Measurements from ENCODE around the gene SHC4.

DNA sequence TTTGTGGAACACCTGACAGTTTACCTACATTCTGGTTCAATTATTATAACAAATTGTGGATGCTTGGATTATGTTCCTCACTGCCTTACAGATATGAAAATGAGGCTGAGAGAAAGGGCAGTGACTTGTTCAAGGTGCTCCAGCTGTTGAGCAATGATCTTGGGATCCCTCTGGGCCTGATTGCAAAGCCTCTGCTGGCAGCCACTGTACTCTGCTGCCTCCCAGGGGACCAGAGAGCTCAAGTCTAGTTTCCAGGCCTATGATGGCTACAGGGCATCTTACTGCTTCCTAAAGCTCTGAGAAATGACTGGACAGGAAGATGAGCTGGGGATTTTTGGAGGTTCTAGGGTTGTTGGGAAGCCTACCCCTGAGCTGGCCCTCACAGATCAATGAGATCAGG, 2.3 kb upstream of the SHC4 start:
- TF ChIP-seq, protein P1, sequence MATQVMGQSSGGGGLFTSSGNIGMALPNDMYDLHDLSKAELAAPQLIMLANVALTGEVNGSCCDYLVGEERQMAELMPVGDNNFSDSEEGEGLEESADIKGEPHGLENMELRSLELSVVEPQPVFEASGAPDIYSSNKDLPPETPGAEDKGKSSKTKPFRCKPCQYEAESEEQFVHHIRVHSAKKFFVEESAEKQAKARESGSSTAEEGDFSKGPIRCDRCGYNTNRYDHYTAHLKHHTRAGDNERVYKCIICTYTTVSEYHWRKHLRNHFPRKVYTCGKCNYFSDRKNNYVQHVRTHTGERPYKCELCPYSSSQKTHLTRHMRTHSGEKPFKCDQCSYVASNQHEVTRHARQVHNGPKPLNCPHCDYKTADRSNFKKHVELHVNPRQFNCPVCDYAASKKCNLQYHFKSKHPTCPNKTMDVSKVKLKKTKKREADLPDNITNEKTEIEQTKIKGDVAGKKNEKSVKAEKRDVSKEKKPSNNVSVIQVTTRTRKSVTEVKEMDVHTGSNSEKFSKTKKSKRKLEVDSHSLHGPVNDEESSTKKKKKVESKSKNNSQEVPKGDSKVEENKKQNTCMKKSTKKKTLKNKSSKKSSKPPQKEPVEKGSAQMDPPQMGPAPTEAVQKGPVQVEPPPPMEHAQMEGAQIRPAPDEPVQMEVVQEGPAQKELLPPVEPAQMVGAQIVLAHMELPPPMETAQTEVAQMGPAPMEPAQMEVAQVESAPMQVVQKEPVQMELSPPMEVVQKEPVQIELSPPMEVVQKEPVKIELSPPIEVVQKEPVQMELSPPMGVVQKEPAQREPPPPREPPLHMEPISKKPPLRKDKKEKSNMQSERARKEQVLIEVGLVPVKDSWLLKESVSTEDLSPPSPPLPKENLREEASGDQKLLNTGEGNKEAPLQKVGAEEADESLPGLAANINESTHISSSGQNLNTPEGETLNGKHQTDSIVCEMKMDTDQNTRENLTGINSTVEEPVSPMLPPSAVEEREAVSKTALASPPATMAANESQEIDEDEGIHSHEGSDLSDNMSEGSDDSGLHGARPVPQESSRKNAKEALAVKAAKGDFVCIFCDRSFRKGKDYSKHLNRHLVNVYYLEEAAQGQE (IDR thresholded peaks at IDR 0.05; ENCODE audit: borderline replicate concordance) = no peak
- no peak for TF ChIP-seq EZH2 (IDR thresholded peaks at IDR 0.05; ENCODE audit: borderline replicate concordance, insufficient read depth, low read length, poor library complexity, severe bottlenecking)
- TF ChIP-seq, protein P2, sequence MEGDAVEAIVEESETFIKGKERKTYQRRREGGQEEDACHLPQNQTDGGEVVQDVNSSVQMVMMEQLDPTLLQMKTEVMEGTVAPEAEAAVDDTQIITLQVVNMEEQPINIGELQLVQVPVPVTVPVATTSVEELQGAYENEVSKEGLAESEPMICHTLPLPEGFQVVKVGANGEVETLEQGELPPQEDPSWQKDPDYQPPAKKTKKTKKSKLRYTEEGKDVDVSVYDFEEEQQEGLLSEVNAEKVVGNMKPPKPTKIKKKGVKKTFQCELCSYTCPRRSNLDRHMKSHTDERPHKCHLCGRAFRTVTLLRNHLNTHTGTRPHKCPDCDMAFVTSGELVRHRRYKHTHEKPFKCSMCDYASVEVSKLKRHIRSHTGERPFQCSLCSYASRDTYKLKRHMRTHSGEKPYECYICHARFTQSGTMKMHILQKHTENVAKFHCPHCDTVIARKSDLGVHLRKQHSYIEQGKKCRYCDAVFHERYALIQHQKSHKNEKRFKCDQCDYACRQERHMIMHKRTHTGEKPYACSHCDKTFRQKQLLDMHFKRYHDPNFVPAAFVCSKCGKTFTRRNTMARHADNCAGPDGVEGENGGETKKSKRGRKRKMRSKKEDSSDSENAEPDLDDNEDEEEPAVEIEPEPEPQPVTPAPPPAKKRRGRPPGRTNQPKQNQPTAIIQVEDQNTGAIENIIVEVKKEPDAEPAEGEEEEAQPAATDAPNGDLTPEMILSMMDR (IDR thresholded peaks at IDR 0.05; ENCODE audit: poor library complexity, severe bottlenecking) = no peak
- TF ChIP-seq POLR2AphosphoS5 (IDR thresholded peaks at IDR 0.05) = no peak
- TF ChIP-seq TAF1 (IDR thresholded peaks at IDR 0.05; ENCODE audit: low read depth) = no peak
- no peak for TF ChIP-seq RAD21 (conservative IDR thresholded peaks at IDR 0.05)
- TF ChIP-seq EP300 (conservative IDR thresholded peaks at IDR 0.05; ENCODE audit: poor library complexity, severe bottlenecking) = no peak
- TF ChIP-seq SMC3 (conservative IDR thresholded peaks at IDR 0.05; ENCODE audit: poor library complexity) = no peak
